C4-2B (cell line): ENCODE data around the gene KRTAP20-4.

Source experiments
- H3K27ac ChIP-seq: fragments of 450-650 bp; 2 replicates; pipeline ENCODE4 v1.5.1; 2017
- ZFX ChIP-seq: fragments of 450-650 bp; IDR thresholded peaks from 2 replicates; pipeline ENCODE4 v1.6.1; 2017
- TF ChIP-seq, protein P1 (sequence below): fragments of 450-650 bp; conservative IDR thresholded peaks from 2 replicates; pipeline ENCODE4 v1.5.1; 2017; ENCODE audit warnings: mild to moderate bottlenecking

The KRTAP20-4 gene

DNA sequence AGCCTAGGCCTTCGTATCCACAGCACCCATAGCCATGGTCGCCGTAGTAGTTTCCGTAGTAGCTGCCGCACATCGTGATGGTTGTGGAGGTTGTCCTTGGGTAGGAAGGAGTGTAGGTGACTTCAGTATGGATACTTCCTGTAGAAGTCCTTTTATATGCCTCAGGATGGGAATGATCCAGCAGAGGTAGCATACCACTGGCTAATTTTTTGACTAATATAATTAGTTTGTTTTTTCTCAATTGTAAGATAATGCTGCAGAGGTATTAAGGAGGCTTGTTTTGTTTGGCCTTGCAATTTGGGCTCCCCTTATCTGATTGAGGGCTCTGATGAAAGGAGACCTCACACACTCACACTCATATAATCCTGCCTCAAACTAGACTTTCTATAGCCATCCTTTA, 21.6 kb upstream of the KRTAP20-4 start, which contains the start of gene KRTAP6-2:
KRTAP6-2 (minus strand) TSS at position 101 of the 400 bp plus-strand sequence; CDS start at position 73, 28 bp downstream.
- TF ChIP-seq, protein P1, sequence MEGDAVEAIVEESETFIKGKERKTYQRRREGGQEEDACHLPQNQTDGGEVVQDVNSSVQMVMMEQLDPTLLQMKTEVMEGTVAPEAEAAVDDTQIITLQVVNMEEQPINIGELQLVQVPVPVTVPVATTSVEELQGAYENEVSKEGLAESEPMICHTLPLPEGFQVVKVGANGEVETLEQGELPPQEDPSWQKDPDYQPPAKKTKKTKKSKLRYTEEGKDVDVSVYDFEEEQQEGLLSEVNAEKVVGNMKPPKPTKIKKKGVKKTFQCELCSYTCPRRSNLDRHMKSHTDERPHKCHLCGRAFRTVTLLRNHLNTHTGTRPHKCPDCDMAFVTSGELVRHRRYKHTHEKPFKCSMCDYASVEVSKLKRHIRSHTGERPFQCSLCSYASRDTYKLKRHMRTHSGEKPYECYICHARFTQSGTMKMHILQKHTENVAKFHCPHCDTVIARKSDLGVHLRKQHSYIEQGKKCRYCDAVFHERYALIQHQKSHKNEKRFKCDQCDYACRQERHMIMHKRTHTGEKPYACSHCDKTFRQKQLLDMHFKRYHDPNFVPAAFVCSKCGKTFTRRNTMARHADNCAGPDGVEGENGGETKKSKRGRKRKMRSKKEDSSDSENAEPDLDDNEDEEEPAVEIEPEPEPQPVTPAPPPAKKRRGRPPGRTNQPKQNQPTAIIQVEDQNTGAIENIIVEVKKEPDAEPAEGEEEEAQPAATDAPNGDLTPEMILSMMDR: no peak
- no peak for TF ChIP-seq ZFX
- no peak within 1 kb of the TSS for H3K27ac ChIP-seq

DNA sequence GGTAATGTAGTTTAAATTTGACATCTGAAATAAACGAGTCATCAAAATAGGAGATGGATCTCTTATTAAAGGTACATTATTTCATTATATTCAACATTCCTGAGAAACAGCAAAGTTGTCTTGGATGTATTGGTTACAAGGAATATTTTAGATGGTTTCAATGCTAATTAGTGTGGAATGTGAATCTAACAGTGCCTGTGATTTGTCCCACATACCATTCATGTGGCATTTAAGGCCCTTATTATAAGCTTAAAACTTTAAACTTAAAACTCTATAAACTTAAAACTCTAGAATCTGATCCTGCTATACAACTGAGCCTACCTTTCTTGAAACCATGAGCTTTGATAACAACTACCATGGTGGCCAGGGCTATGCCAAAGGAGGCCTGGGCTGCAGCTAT, 19.6 kb upstream of the KRTAP20-4 start, which contains the start of gene KRTAP22-1:
KRTAP22-1 (plus strand) TSS at position 301 of the 400 bp plus-strand sequence.
- TF ChIP-seq, protein P1: no peak
- TF ChIP-seq ZFX: no peak
- no peak within 1 kb of the TSS for H3K27ac ChIP-seq

DNA sequence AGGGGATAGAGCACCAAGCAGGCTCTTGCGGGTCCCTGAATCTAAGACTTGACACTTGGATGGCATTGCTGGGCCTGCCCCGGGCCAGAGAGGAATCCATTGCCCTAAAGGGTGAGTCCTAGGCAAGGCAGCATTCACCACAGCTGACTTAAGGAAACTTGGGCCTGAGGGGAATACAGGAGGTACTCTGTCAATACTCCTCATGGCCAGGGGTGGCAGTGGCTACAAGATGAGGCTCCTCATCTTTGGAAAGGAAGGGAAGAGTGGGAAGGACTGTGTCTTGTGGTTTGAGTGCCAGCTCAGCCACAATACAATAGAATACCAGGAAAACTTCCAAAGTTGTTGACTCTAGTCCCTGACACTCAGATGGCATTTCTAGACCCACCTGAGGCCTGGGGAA, 14.5 kb upstream of the KRTAP20-4 start:
- TF ChIP-seq, protein P1: peak; percentile 20; the same call in 1 of the 2 replicates
- TF ChIP-seq ZFX: no peak
- no peak overlapping the region for H3K27ac ChIP-seq

DNA sequence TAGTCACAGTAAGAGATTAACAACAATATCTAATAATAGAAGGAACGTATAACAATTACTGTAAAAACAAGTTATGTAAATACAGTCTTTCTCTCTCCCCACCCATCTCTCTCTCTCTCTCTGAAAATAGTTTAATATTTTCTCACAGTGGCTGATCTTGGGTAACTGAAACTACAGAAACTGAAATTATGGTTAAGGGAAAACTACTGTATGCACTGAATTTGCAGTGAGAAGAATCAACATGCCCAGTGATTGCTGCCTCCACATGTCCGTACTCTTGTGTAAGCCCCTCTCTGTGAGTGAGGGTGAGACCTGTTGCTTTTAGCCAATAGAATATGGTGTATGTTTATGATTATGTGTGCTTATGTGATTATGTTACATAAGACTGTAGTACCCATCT, 8.3 kb upstream of the KRTAP20-4 start:
- TF ChIP-seq ZFX: no peak
- TF ChIP-seq, protein P1: no peak
- no peak overlapping the region for H3K27ac ChIP-seq

DNA sequence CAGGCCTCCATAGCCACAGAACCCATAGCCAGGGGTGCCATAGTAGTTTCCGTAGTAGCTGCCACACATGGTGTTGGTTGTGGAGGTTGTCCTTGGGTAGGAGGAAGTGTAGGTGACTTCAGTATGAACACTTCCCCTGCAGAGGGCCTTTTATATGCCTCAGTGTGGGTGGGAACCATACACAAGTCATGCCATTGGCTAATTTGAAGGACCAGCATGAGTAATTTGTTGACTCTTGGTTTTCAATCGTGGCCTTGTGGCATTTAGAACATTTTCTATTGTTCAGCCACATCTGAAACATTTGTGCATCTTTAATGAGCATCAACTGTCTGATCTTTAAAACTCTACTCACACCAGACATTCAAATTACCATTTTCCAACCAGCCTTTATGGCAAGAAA, 6.6 kb upstream of the KRTAP20-4 start, which contains the start of gene KRTAP6-1:
KRTAP6-1 (minus strand) TSS at position 95 of the 400 bp plus-strand sequence; CDS start at position 69, 26 bp downstream.
- no peak for TF ChIP-seq ZFX
- TF ChIP-seq, protein P1: no peak

DNA sequence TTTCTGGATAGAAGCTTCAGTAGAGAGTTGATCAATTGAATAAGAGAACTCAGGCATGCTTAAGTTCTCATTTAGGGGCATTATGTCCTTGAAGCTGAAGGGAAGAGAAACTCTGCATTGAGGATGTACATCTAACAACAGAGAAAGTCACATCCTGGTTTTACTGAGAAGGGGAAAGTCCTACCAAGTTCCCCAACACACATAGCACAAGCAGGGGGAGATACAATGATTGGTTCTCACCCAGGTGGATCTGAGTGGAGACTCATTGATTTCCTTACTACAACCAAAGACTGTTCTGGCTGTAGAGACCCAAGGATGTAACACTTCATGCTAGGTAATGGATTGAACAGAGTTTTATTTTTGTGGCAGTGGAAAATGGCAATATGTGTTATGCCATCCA, 5.2 kb upstream of the KRTAP20-4 start:
- TF ChIP-seq, protein P1: no peak
- no peak for TF ChIP-seq ZFX

More for the DNA sequence above, 6.6 kb upstream of the KRTAP20-4 start, which contains the start of gene KRTAP6-1:
- no peak within 1 kb of the TSS for H3K27ac ChIP-seq

DNA sequence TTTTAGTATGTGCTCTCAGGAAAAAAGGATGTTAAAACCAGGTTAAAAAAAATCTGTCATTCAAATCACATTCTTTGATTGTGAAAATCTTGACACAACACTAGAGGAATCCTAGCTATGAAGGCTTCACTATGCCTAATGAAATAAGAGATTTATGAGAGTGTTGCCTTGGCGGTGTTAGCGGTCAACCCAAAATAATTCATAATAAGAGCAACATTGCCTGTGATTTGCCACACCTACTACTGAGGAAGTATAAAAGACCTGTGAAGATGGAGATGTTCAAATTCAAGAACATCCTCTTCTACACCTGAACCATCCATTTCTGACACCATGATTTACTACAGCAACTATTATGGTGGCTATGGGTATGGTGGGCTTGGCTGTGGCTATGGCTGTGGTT, 4.3 kb upstream of the KRTAP20-4 start, which contains the start of gene KRTAP20-1:
KRTAP20-1 (plus strand) TSS at position 301 of the 400 bp plus-strand sequence; CDS start at position 331, 30 bp downstream.
- no peak for TF ChIP-seq ZFX
- TF ChIP-seq, protein P1: no peak

More for the DNA sequence above, 5.2 kb upstream of the KRTAP20-4 start:
- no peak overlapping the region for H3K27ac ChIP-seq

More for the DNA sequence above, 4.3 kb upstream of the KRTAP20-4 start, which contains the start of gene KRTAP20-1:
- no peak within 1 kb of the TSS for H3K27ac ChIP-seq
